Left kidney (tissue), 2 donors: ENCODE results near the gene TP53BP2. TPM values are rescaled to one million over a fixed set of nuclear protein-coding genes. Genes with fewer than 3 reads are reported as not detected.
"Not testable (repeated sequence)": the region's sequence is repeated elsewhere in the genome, so short reads cannot be mapped to it uniquely, and the experiment has no call there.

Experiments
- DNase-seq: peaks from one replicate; pipeline ENCODE4 v3.0.0-alpha.2; 2013
- polyA plus RNA-seq: library from polyadenylated mRNA; unstranded; fragments of 120-200 nt; gene quantifications from one replicate; pipeline ENCODE4 v1.2.1, GENCODE V29; 2013; ENCODE audit not compliant: insufficient read length

TP53BP2 gene
- polyA plus RNA-seq, 1 donor, result 55.8 TPM

GRCh38 chr1:223831755-223832636 is 13.8 kb downstream of the TP53BP2 start:
- DNase-seq, result no peak

GRCh38 chr1:223829678-223830077 is 16.1 kb downstream of the TP53BP2 start:
- DNase-seq, result no peak

- DNase-seq, result no peak
These were observed 17.4 kb downstream of the TP53BP2 start for GRCh38 chr1:223828162-223828848.

- no peak for DNase-seq
These were observed 18.5 kb downstream of the TP53BP2 start for GRCh38 chr1:223827193-223827663.

- no peak for DNase-seq
These were observed 19.7 kb downstream of the TP53BP2 start for GRCh38 chr1:223825767-223826748.

- DNase-seq, result no peak
These were observed 21.0 kb downstream of the TP53BP2 start for GRCh38 chr1:223824712-223825111.

- no peak for DNase-seq
These were observed 21.5 kb downstream of the TP53BP2 start for GRCh38 chr1:223824287-223824686.

DNA sequence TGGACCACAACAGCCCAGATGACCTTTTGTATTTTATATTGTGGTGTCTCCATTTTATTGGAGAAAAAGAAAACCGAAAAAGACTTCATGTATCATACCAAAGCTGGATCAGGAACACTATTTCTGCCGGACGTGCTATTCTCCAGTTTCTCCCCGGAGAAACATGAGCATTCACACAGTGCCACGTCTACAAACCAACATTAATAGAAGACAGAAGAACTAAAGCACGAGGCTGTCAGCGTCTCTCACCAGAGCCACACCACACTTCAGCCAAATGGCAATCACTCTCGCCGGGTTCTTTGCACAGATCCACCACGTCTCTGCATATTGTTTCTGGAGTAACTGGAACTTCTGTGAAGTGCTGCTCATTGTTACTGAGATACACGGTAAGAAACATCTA is 24.8 kb downstream of the TP53BP2 start:
- no peak for DNase-seq

DNA sequence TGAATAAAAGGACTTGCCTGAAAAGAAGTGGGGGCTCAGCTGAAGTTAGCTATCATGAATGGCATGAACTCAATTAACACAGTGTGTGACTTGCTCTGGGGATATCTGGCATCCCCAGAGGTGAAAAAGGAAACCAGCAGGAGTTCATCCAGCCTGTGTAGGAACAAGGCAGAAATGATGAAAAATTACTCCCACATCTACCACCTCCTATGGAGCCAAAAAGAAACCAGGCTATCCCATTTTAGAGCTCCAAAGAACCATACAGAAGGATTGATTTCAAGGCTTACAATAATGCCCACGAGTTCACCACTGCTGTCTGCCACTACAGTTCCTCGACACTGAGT is 25.3 kb downstream of the TP53BP2 start:
- DNase-seq, result no peak

GRCh38 chr1:223819730-223820514 is 25.8 kb downstream of the TP53BP2 start:
- DNase-seq, result no peak

DNA sequence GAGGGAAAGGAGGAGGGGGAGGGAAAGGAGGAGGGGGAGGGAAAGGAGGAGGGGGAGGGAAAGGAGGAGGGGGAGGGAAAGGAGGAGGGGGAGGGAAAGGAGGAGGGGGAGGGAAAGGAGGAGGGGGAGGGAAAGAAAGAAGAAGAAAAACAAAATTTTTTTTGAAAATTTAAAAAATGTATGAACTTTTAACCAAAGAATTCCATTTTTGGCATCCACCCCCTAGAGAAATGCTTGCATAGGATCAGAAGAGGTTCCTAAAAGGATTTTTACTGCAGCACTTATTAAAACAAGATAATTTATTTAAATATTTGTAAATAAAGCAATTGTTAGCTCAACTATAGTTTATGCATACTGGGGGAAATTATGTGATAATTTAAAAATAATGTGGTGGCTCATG is 28.5 kb downstream of the TP53BP2 start:
- DNase-seq, result not testable (repeated sequence)

DNA sequence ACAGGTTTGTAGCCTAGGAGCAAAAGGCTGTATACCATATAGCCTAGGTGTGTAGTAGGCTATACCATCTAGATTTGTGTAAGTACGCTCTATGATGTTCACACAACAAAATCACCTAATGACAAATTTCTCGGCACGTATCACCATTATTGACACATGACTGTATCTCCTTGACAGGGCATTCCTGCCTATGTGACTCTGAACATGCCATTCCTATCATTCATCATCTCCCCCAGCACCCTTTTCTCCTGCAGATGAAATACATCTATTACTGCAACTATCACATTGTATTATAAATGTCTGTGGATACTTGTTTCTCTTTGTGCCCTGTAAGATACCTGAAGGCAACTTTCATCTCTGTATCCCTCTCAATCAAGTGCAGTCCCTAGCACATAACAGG is 29.9 kb downstream of the TP53BP2 start:
- no peak for DNase-seq

DNA sequence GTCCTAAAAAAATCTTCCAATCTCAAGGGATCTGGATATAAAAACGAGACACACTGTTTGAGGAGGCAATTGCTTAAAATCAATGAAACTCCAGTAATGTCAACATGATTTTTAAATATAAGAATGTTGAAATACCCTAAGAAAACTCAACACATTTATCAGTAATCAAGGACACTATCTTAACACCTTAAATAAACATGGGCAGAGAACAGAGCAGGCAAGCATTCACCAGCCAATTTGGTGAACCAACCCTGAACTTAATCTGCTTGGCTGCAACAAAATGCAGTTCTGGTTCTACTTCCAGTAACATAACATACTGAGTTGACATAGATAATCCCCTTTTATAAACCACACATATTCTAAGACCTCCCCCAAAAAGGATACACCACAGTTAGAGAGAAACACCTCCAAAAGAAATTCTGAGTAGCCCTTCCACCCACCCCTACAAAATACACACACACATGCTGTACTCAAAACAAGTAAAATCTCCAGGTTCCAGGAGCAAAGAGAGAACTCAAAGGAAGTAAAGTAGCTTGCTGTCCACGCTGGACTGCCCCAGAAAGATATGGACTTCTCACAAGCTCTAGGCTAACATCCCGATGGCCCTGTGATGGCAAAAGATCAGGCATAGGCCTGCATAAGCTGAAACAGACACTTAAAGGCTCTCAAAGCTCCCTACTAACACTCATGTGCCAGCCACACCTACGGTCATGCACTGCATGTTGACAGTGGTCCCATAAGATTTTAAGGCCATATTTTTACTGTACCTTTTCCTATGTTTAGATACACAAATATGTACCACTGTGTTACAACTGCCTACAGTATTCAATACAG is 30.5 kb downstream of the TP53BP2 start:
- DNase-seq, result no peak

GRCh38 chr1:223813645-223814044 is 32.1 kb downstream of the TP53BP2 start:
- DNase-seq, result no peak

GRCh38 chr1:223811634-223812101 is 34.1 kb downstream of the TP53BP2 start:
- peak; percentile 39 for DNase-seq

- no peak for DNase-seq
These were observed 35.2 kb downstream of the TP53BP2 start for GRCh38 chr1:223810586-223810985.

- not testable (repeated sequence) for DNase-seq
These were observed 35.8 kb downstream of the TP53BP2 start for GRCh38 chr1:223809905-223810304.

- no peak for DNase-seq
These were observed 42.5 kb downstream of the TP53BP2 start for GRCh38 chr1:223803211-223803610.

- DNase-seq, result no peak
These were observed 43.1 kb downstream of the TP53BP2 start for GRCh38 chr1:223802602-223803001.

DNA sequence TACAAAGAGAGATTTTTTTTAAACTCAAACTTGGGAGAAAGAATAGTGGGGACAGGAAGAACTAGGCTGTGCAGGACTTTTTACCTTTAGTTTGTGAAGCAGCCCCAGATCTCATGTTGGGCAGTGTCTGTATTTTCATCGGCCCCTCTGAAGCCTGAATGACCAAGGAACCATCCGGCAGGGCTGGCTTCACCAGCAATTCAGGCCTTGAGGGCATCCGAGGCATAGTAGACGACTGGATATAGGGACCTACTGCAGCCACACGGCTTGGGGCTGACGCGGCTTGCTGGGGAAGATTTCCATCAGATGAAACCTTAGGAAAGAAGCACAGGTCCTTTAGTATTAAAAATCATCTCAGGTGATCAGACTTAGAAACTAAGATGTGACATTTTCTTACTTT is 43.7 kb downstream of the TP53BP2 start:
- no peak for DNase-seq
